ENCODE results near the gene NBPF1. TPM values are rescaled to one million over a fixed set of nuclear protein-coding genes. Genes with fewer than 3 reads are reported as not detected.
"Not testable (repeated sequence)": the region's sequence is repeated elsewhere in the genome, so short reads cannot be mapped to it uniquely, and the experiment has no call there.

NBPF1 gene
- total and polyA plus RNA-seq, 9 of the 15 experiments (the other 6 are each of a cell fraction or from before 2014, with no cell fraction given): 5.2 to 42.6 (median 24.1) TPM

DNA sequence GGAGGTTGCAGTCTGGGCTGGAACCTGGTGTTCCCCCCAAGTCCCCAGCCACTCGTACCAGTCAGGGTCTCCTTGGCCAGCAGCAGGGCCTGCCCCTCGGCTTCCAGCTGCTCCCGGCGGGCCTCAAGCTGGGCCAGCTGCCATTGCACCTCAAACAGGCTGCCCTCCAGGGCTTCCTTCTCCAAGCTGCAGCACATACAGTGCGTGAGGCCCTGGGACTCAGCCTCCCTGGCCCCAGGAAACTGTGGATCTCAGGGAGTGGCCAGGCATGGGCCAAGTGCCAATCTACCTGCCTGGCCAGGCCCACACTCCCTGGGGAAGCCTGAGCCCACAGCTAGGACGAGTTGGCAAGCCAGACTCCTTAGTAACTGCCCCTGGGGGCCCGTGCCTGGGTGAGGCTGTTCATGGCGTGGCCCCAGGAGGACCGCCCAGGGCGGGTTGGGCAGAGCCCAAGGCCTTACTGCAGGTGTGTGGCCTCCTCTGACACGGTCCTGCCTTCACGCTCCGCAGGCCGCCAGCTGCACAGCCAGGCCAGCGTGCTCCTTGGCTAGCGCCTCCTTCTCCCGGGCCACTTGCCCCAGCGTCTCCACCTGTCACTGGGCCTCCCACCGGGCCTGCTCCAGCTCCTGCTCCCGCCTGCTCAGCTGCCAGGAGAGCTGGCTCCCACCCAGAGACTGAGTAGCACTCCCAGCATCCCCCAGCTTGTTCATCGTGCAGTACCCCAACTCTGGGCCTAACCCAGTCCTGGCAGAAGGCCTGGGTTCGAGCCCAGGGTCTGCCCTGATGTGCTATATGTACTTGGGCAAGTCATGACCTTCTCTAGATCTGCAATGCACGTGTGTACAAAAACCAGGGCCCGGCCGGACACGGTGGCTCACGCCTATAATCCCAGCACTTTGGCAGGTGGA lies 10.7 kb upstream of the NBPF1 start (continued):
- peak; percentile 74 for TF ChIP-seq ZC3H4 (CRISPR knock-in tag; IDR thresholded peaks at IDR 0.05; ENCODE audit: borderline replicate concordance)
- peak; percentile 73; the same call in 1 of the 2 replicates for TF ChIP-seq NR4A1 (CRISPR knock-in tag; IDR thresholded peaks at IDR 0.05)
- not testable (repeated sequence) for TF ChIP-seq NR4A1 (tag; IDR thresholded peaks at IDR 0.05)
- TF ChIP-seq, protein P1, sequence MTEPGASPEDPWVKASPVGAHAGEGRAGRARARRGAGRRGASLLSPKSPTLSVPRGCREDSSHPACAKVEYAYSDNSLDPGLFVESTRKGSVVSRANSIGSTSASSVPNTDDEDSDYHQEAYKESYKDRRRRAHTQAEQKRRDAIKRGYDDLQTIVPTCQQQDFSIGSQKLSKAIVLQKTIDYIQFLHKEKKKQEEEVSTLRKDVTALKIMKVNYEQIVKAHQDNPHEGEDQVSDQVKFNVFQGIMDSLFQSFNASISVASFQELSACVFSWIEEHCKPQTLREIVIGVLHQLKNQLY (CRISPR knock-in tag; conservative IDR thresholded peaks at IDR 0.05): peak in 1 of 2 experiments; percentile 71; a peak in 1 of 4 replicates
- TF ChIP-seq FIP1L1 (IDR thresholded peaks at IDR 0.05; ENCODE audit: low read depth, low read length, poor library complexity, severe bottlenecking): peak; percentile 64
- 0 out of 2 replicates have a peak, but pooled peaks have one; percentile 66 for TF ChIP-seq MED1 (CRISPR knock-in tag; IDR thresholded peaks at IDR 0.05; ENCODE audit: borderline replicate concordance)
- TF ChIP-seq TEAD1 (CRISPR knock-in tag; IDR thresholded peaks at IDR 0.05): 0 out of 4 replicates have a peak, but pooled peaks of 1 of the 2 experiments have one; percentile 33
- TF ChIP-seq, protein P2, sequence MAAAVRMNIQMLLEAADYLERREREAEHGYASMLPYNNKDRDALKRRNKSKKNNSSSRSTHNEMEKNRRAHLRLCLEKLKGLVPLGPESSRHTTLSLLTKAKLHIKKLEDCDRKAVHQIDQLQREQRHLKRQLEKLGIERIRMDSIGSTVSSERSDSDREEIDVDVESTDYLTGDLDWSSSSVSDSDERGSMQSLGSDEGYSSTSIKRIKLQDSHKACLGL (CRISPR knock-in tag; IDR thresholded peaks at IDR 0.05; ENCODE audit: borderline replicate concordance, poor library complexity, severe bottlenecking): peak; percentile 59
- TF ChIP-seq, protein P3, sequence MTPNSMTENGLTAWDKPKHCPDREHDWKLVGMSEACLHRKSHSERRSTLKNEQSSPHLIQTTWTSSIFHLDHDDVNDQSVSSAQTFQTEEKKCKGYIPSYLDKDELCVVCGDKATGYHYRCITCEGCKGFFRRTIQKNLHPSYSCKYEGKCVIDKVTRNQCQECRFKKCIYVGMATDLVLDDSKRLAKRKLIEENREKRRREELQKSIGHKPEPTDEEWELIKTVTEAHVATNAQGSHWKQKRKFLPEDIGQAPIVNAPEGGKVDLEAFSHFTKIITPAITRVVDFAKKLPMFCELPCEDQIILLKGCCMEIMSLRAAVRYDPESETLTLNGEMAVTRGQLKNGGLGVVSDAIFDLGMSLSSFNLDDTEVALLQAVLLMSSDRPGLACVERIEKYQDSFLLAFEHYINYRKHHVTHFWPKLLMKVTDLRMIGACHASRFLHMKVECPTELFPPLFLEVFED (CRISPR knock-in tag; conservative IDR thresholded peaks at IDR 0.05): 0 out of 2 replicates have a peak, but pooled peaks have one; percentile 6
- TF ChIP-seq, protein P4, sequence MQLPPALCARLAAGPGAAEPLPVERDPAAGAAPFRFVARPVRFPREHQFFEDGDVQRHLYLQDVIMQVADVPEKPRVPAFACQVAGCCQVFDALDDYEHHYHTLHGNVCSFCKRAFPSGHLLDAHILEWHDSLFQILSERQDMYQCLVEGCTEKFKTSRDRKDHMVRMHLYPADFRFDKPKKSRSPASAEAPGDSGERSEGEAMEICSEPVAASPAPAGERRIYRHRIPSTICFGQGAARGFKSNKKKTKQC (CRISPR knock-in tag; IDR thresholded peaks at IDR 0.05): peak; percentile 60
- peak; percentile 75 for TF ChIP-seq RBM22 (IDR thresholded peaks at IDR 0.05; ENCODE audit: low read depth, low read length, poor library complexity, severe bottlenecking)
- TF ChIP-seq STAG1 (CRISPR knock-in tag; IDR thresholded peaks at IDR 0.05; ENCODE audit: borderline replicate concordance): peak; percentile 41
- peak; percentile 80 for TF ChIP-seq POLR2G (IDR thresholded peaks at IDR 0.05; ENCODE audit: low read depth, low read length)
- TF ChIP-seq ZFX (CRISPR knock-in tag; IDR thresholded peaks at IDR 0.05): peak; percentile 5; the same call in 1 of the 2 replicates
- TF ChIP-seq RBFOX2 (IDR thresholded peaks at IDR 0.05; ENCODE audit: low read depth, low read length): peak; percentile 61
- TF ChIP-seq RCOR1 (IDR thresholded peaks at IDR 0.05; ENCODE audit: borderline replicate concordance in 1 of 2, low read depth in 2 of 2, low read length in 2 of 2): 0 out of 4 replicates have a peak, but pooled peaks of 1 of the 2 experiments have one; percentile 0
- TF ChIP-seq, protein P5, sequence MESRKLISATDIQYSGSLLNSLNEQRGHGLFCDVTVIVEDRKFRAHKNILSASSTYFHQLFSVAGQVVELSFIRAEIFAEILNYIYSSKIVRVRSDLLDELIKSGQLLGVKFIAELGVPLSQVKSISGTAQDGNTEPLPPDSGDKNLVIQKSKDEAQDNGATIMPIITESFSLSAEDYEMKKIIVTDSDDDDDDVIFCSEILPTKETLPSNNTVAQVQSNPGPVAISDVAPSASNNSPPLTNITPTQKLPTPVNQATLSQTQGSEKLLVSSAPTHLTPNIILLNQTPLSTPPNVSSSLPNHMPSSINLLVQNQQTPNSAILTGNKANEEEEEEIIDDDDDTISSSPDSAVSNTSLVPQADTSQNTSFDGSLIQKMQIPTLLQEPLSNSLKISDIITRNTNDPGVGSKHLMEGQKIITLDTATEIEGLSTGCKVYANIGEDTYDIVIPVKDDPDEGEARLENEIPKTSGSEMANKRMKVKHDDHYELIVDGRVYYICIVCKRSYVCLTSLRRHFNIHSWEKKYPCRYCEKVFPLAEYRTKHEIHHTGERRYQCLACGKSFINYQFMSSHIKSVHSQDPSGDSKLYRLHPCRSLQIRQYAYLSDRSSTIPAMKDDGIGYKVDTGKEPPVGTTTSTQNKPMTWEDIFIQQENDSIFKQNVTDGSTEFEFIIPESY (CRISPR knock-in tag; IDR thresholded peaks at IDR 0.05): peak; percentile 91
